Left ventricle myocardium inferior (tissue), 1 donor: ENCODE measurements around the gene NOS1. TPM values are rescaled to one million over a fixed set of nuclear protein-coding genes. Genes with fewer than 3 reads are reported as not detected.

Source experiments
- DNase-seq: peaks from one replicate; pipeline ENCODE4 v3.0.0-alpha.2; 2020
- H3K27ac ChIP-seq: fragments of 200-600 bp; replicated peaks from 2 replicates; pipeline ENCODE4 v1.8.0; 2021
- H3K27me3 ChIP-seq: fragments of 200-600 bp; 2 replicates; pipeline ENCODE4 v1.8.0; 2021; ENCODE audit warnings: low read depth
- H3K36me3 ChIP-seq: fragments of 200-600 bp; 2 replicates; pipeline ENCODE4 v1.8.0; 2021
- H3K4me1 ChIP-seq: fragments of 200-600 bp; 2 replicates; pipeline ENCODE4 v1.8.0; 2021
- H3K4me3 ChIP-seq: fragments of 200-600 bp; 2 replicates; pipeline ENCODE4 v1.8.0; 2021; ENCODE audit warnings: mild to moderate bottlenecking, moderate library complexity
- H3K9me3 ChIP-seq: fragments of 200-600 bp; replicated peaks from 2 replicates; pipeline ENCODE4 v1.8.0; 2021
- intact Hi-C: fragments of 100-400 bp; cut with micrococcal nuclease; formaldehyde crosslinking; loops from one replicate; pipeline ENCODE4 v1.11.0; 2022
- total RNA-seq: library from RNA; stranded (reverse); fragmentation: NEBNext Ultra II Directional; extraction: Animal tissue kit (Norgen Biotek cat#: 25700); gene quantifications from one replicate; pipeline ENCODE4 v1.2.1, GENCODE V29; 2021
- TF ChIP-seq, protein P1 (sequence below): fragments of 200-600 bp; IDR thresholded peaks from 2 replicates; pipeline ENCODE4 v1.8.0; 2021; ENCODE audit warnings: antibody characterized with exemption, mild to moderate bottlenecking, borderline replicate concordance
- donor health status: DM: no; HTN: yes; CAD: no; lungs with severe emphysema.

NOS1 gene
- total RNA-seq, 1 donor from 2014 or later = 0.22 TPM

DNA sequence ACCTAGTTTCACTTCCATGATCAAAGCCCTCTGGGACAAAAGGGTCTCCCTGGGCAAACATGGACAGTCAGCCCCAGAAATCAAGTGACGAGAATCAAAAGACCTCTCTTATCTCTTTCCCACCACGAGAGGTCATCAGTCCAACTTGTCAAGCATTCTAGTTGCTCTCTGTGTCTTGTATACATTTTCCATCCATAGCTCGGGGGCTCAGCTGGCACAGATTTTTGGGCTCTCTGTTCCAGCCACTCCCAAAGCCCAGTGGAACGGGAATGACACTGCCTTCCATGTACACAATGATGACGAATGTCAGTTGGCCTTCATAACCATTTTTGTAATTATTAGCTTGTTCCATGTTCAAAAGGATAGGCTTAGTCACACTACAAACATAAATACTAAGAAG, 29.7 kb downstream of the NOS1 start:
- Histone ChIP-seq H3K27ac (no peak overlapping the region), H3K27me3 (peaks cover 97% of the 10 kb centered on the region), H3K4me1 (no peaks in the 10 kb centered on the region), H3K9me3 (no peaks in the 10 kb centered on the region), H3K4me3 (no peak overlapping the region), H3K36me3 (no peaks in the 10 kb centered on the region)
- intact Hi-C loops = no loop called here
- TF ChIP-seq, protein P1, sequence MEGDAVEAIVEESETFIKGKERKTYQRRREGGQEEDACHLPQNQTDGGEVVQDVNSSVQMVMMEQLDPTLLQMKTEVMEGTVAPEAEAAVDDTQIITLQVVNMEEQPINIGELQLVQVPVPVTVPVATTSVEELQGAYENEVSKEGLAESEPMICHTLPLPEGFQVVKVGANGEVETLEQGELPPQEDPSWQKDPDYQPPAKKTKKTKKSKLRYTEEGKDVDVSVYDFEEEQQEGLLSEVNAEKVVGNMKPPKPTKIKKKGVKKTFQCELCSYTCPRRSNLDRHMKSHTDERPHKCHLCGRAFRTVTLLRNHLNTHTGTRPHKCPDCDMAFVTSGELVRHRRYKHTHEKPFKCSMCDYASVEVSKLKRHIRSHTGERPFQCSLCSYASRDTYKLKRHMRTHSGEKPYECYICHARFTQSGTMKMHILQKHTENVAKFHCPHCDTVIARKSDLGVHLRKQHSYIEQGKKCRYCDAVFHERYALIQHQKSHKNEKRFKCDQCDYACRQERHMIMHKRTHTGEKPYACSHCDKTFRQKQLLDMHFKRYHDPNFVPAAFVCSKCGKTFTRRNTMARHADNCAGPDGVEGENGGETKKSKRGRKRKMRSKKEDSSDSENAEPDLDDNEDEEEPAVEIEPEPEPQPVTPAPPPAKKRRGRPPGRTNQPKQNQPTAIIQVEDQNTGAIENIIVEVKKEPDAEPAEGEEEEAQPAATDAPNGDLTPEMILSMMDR = no peak
- no peak for DNase-seq

DNA sequence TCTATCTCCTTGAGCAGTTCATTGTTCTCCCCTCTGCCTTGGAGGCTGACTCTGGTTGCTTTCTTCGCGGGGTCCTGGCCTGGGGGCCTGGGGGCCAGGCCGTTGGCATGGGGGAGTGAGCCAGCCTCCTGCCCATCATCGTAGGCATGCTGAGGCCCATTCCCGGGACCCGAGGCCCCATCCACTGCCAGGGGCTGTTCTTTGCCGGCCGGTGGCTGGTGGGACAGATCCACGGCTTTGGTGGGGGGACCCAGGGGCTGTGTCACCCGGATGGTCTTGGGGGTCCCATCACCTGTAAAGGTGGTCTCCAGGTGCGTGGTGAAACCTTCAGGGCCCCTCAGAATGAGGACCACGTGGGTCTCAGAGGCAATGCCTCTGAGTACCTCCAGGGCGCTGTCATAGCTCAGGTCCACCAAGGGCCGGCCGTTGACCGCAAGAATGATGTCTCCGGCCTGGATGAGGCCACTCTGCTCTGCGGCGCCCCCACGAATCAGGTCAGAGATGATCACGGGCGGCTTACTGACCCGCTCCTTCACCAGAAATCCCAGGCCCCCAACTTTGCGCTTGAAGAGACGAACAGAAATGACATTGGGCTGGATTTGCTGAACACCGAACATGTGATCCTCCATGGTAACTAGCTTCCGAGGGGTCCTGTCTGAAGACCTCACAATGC, 30.8 kb downstream of the NOS1 start:
- intact Hi-C loops = no loop called here
- TF ChIP-seq, protein P1 = no peak
- peaks cover 97% of the 10 kb centered on the region for H3K27me3 ChIP-seq

DNA sequence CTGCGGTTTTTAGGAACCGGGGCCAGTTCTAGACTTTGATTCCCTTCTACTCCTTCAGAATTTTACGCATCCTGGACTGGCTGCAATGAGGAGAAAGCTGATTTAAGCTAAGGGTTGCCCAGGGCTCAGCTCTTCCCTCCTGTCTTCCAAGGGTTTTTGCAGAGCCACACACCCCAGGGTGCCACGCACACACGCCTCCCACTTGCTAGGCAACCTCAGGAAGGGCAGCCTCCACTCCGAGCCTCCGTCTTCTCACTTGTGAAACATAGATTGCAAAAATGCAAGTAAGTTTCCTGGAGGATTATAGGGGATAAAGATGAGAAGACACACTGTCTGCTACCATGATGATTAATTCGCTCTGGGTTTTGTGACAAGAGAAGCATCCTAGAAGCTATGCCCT, 31.7 kb downstream of the NOS1 start:
- H3K27me3 ChIP-seq = peaks cover 97% of the 10 kb centered on the region
- intact Hi-C loops = no loop called here

More for the DNA sequence above, 30.8 kb downstream of the NOS1 start:
- no peaks in the 10 kb centered on the region for H3K9me3 ChIP-seq
- H3K4me1 ChIP-seq = no peaks in the 10 kb centered on the region
- no peak overlapping the region for H3K4me3 ChIP-seq
- H3K27ac ChIP-seq = no peak overlapping the region
- DNase-seq = no peak
- no peaks in the 10 kb centered on the region for H3K36me3 ChIP-seq

DNA sequence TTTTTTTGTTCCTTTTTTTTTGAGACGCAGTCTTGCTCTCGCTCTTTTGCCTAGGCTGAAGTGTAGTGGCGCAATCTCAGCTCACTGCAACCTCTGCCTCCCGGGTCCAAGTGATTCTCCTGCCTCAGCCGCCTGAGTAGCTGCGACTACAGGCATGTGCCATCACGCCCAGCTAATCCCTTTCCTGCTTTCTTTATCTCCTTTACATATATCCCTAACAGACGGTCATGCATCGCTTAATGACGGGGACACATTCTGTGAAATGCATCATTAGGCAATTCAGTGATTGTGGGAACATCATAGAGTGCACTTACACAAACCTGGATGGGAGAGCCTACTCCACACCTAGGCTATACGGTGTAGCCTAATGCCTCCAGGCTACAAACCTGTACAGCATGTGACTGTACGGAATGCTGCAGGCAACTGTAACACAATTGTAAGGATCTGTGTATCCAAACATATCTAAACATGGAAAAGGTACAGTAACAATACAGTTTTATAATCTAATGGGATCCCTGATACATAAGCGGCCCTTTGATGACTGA, 32.8 kb downstream of the NOS1 start:
- H3K4me1 ChIP-seq = no peaks in the 10 kb centered on the region

More for the DNA sequence above, 31.7 kb downstream of the NOS1 start:
- TF ChIP-seq, protein P1 = no peak
- Histone ChIP-seq H3K4me1 (no peaks in the 10 kb centered on the region), H3K4me3 (no peak overlapping the region), H3K9me3 (no peaks in the 10 kb centered on the region), H3K27ac (no peak overlapping the region), H3K36me3 (no peaks in the 10 kb centered on the region)
- no peak for DNase-seq

DNA sequence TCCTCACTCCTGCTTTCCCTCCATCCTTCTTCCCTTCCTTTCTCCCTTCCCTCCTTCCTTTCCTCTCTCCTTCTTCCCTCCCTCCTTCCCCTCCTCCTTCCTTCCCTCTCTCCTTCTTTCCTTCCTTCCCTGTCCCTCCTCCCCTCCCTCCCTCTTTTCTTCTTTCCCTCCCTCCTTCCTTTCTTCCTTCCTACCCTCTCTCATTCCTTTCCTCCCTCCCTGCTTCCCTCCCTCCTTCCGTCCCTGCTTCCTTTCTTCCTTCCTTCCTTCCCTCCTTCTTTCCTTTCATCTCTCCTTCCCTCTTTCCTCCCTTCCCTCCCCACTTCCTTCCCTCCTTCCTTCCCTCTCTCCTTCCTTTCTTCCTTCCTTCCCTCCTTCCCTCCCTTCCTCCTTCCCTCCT, 39.0 kb downstream of the NOS1 start:
- H3K27ac ChIP-seq = no peak overlapping the region
- H3K4me3 ChIP-seq = no peak overlapping the region
- no peaks in the 10 kb centered on the region for H3K4me1 ChIP-seq
- H3K27me3 ChIP-seq = peaks cover 70% of the 10 kb centered on the region
- no peaks in the 10 kb centered on the region for H3K36me3 ChIP-seq
- no peaks in the 10 kb centered on the region for H3K9me3 ChIP-seq
- intact Hi-C loops = no loop called here
- DNase-seq = no peak
- TF ChIP-seq, protein P1 = no peak

More for the DNA sequence above, 32.8 kb downstream of the NOS1 start:
- Histone ChIP-seq H3K36me3 (no peaks in the 10 kb centered on the region), H3K27me3 (peaks cover 96% of the 10 kb centered on the region), H3K27ac (no peak overlapping the region), H3K4me3 (no peak overlapping the region), H3K9me3 (no peaks in the 10 kb centered on the region)
- intact Hi-C loops = no loop called here
- no peak for DNase-seq
- TF ChIP-seq, protein P1 = no peak
